K562 (cell line): ENCODE data around the gene SMG6. TPM values are rescaled to one million over a fixed set of nuclear protein-coding genes. Genes with fewer than 3 reads are reported as not detected.

ENCODE experiments used
- ATAC-seq: fragments of 200-7000 bp; cut with Tn5 transposase; 3 replicates; pipeline ENCODE4 v1.9.1; 2020; ENCODE audit warnings: moderate library complexity
- BruUV-seq: library from RNA; stranded (reverse); fragments of 400-500 nt; replicated peaks from 2 replicates; lab custom pipeline; 2021; lab: Mats Ljungman, UMichigan
- CTCF ChIA-PET: fragments of 300-600 bp; formaldehyde crosslinking; extraction: SDS; loops from one replicate; lab custom pipeline; 2021; ENCODE audit warnings: low intra/inter-chr PET ratio; lab: Yijun Ruan, JAX
- POLR2A ChIA-PET: fragments of 300-600, 350-650 bp; sonication (Branson Sonifier 250); formaldehyde crosslinking; extraction: SDS; loops from one replicate; lab custom pipeline; 2021; ENCODE audit warnings: antibody characterized with exemption, inconsistent platforms; lab: Yijun Ruan, JAX
- DNase-seq, 4 experiments: peaks; one replicate each; pipeline versions ENCODE4 v3.0.0 to v3.0.0-alpha.2; 2011 to 2018; ENCODE audit warnings: low spot score in 3 of 4, mixed read lengths in 3 of 4; ENCODE audit errors: extremely low read depth in 1 of 4
- FAIRE-seq: peaks from 2 replicates; lab custom pipeline; 2011; peaks lifted over from hg19 to GRCh38; lab: Jason Lieb, UNC
- H2AFZ ChIP-seq: 2 replicates; pipeline ENCODE4 v1.6.0; 2011; ENCODE audit warnings: low read depth, low read length, control low read depth, inconsistent platforms
- H3K27ac ChIP-seq: fragments of 200-600 bp; 3 replicates; pipeline ENCODE4 v1.8.0; 2011; ENCODE audit warnings: low read depth, mild to moderate bottlenecking, control low read depth, inconsistent platforms, low read length, moderate library complexity, mixed read lengths; ENCODE audit errors: extremely low read depth
- H3K27me3 ChIP-seq, 2 experiments: fragments of 300-600 bp in 1 of 2; 2 replicates in 1 of 2; 3 replicates in 1 of 2; pipeline versions ENCODE4 v1.6.0 to v1.8.0; 2011; ENCODE audit warnings: inconsistent platforms in 2 of 2, low read length in 2 of 2, mild to moderate bottlenecking in 1 of 2, mixed read lengths in 1 of 2, moderate library complexity in 1 of 2; ENCODE audit not compliant: control insufficient read depth in 2 of 2, insufficient read depth in 2 of 2
- H3K36me3 ChIP-seq: fragments of 300-600 bp; 3 replicates; pipeline ENCODE4 v1.8.0; 2011; ENCODE audit warnings: mild to moderate bottlenecking, low read length, inconsistent platforms; ENCODE audit not compliant: control insufficient read depth, insufficient read depth
- H3K4me1 ChIP-seq, 2 experiments: fragments of 200-600 bp in 1 of 2; replicated peaks in 1 of 2; 2 replicates in 1 of 2; 3 replicates in 1 of 2; pipeline versions ENCODE4 v1.5.1 to v1.8.0; 2011; ENCODE audit warnings: inconsistent platforms in 2 of 2, low read length in 2 of 2, mild to moderate bottlenecking in 1 of 2, mixed read lengths in 1 of 2, moderate library complexity in 1 of 2; ENCODE audit not compliant: control insufficient read depth in 2 of 2, insufficient read depth in 2 of 2
- H3K4me2 ChIP-seq: 2 replicates; pipeline ENCODE4 v1.6.1; 2011; ENCODE audit warnings: low read length, control low read depth, inconsistent platforms, mixed read lengths; ENCODE audit not compliant: insufficient read depth
- H3K4me3 ChIP-seq: fragments of 200-600 bp; sonication (generic), shearing (Covaris generic); 2 replicates; pipeline ENCODE4 v1.5.1; 2016; ENCODE audit warnings: control low read depth, inconsistent platforms
- H3K79me2 ChIP-seq: fragments of 200-600 bp; 3 replicates; pipeline ENCODE4 v1.8.0; 2011; ENCODE audit warnings: low read length, inconsistent platforms; ENCODE audit not compliant: control insufficient read depth, insufficient read depth
- H3K9ac ChIP-seq, 2 experiments: 2 replicates each; pipeline versions ENCODE4 v1.6.0 to v1.6.1; 2011; ENCODE audit warnings: low read depth in 2 of 2, low read length in 2 of 2, control low read depth in 1 of 2, inconsistent platforms in 1 of 2, mild to moderate bottlenecking in 1 of 2, mixed read lengths in 1 of 2; ENCODE audit not compliant: insufficient read depth in 1 of 2
- H3K9me1 ChIP-seq: one replicate; pipeline ENCODE4 v1.6.0; 2011; ENCODE audit warnings: inconsistent platforms, mild to moderate bottlenecking, low read length, moderate library complexity; ENCODE audit not compliant: control insufficient read depth, insufficient read depth
- H3K9me3 ChIP-seq: replicated peaks from 2 replicates; pipeline ENCODE4 v1.5.1; 2011; ENCODE audit warnings: low read depth, low read length, inconsistent platforms; ENCODE audit not compliant: control insufficient read depth, insufficient read depth
- H4K20me1 ChIP-seq: replicated peaks from 2 replicates; pipeline ENCODE4 v1.6.1; 2011; ENCODE audit warnings: low read length, inconsistent platforms, mixed read lengths; ENCODE audit not compliant: control insufficient read depth, insufficient read depth
- ATF1 ChIP-seq, 2 experiments: fragments of 450-650 bp in 1 of 2; IDR thresholded peaks; 2 replicates each; pipeline ENCODE4 v1.6.1; 2016; ENCODE audit warnings: missing compliant biosample characterization in 1 of 2, missing genetic modification characterization in 1 of 2
- C11orf30 ChIP-seq: fragments of 450-650 bp; IDR thresholded peaks from 2 replicates; pipeline ENCODE4 v1.6.1; 2016; ENCODE audit warnings: low read depth, mild to moderate bottlenecking
- EGR1 ChIP-seq: fragments of 450-650 bp; conservative IDR thresholded peaks from 2 replicates; pipeline ENCODE4 v1.6.1; 2017; ENCODE audit warnings: mild to moderate bottlenecking
- EWSR1 ChIP-seq: fragments of 450-650 bp; IDR thresholded peaks from 2 replicates; pipeline ENCODE4 v1.6.1; 2018; ENCODE audit warnings: borderline replicate concordance, mild to moderate bottlenecking, low read depth, moderate library complexity; ENCODE audit not compliant: partially characterized antibody
- HOMEZ ChIP-seq: fragments of 250-450 bp; sonication (Bioruptor Pico); IDR thresholded peaks from 2 replicates; pipeline ENCODE4 v1.4.0; 2020; ENCODE audit warnings: mild to moderate bottlenecking, moderate library complexity
- PHF8 ChIP-seq: fragments of 200-600 bp; sonication (generic); IDR thresholded peaks from 2 replicates; pipeline ENCODE4 v1.6.1; 2012; ENCODE audit warnings: mixed run types, mild to moderate bottlenecking, inconsistent platforms, low read length, moderate library complexity, borderline replicate concordance
- TRIM28 ChIP-seq: fragments of 450-650 bp; IDR thresholded peaks from 2 replicates; pipeline ENCODE4 v1.6.1; 2017
- ZEB2 ChIP-seq: fragments of 450-650 bp; IDR thresholded peaks from 2 replicates; pipeline ENCODE4 v1.6.1; 2016
- ZNF232 ChIP-seq: sonication (generic); formaldehyde crosslinking; IDR thresholded peaks from 2 replicates; pipeline ENCODE4 v1.8.0; 2022; ENCODE audit warnings: mild to moderate bottlenecking, missing genetic modification reagents
- ZNF444 ChIP-seq: fragments of 250-450 bp; sonication (Bioruptor Pico); IDR thresholded peaks from 2 replicates; pipeline ENCODE4 v1.4.0; 2020; ENCODE audit warnings: mild to moderate bottlenecking, moderate library complexity
- WGBS: fragments of 100-300 bp; shearing (Covaris generic); methylation state at CpG from one replicate; pipeline ENCODE4 v1.1.6; 2016; ENCODE audit warnings: low coverage, mixed read lengths; ENCODE audit not compliant: insufficient coverage; ENCODE audit errors: missing lambda C conversion rate; 5-methylcytosine and 5-hydroxymethylcytosine counted together
- in situ Hi-C: fragments of 300-500 bp; cut with MboI; formaldehyde crosslinking; loops from 4 replicates; pipeline ENCODE4 v1.15.0; 2018; ENCODE audit warnings: inconsistent platforms, mixed read lengths
- intact Hi-C: fragments of 100-400 bp; cut with micrococcal nuclease; formaldehyde crosslinking; loops from 2 replicates; pipeline ENCODE4 v1.14.2; 2022
- polyA plus RNA-seq, 8 experiments: library from polyadenylated mRNA; depleted of rRNA in 4 of 8; stranded (reverse) in 5 of 8; unstranded in 3 of 8; fragments of >200 nt; fragmentation: Nextera tagmentation in 2 of 8; fragmentation: Illumina TruSeq in 1 of 8; extraction: Ambion mirVana in 2 of 8; extraction: Trizol in 1 of 8; gene quantifications; 2 replicates each; pipeline versions ENCODE4 v1.2.1 to v1.2.3, GENCODE V29; 2011 to 2014; ENCODE audit warnings: inconsistent platforms in 1 of 8, missing spikeins in 1 of 8
- total RNA-seq, 7 experiments: library from RNA; depleted of rRNA in 6 of 7; stranded (reverse); fragments of >200 nt in 6 of 7; fragmentation: Illumina TruSeq in 2 of 7; extraction: Trizol in 2 of 7; gene quantifications; 2 replicates each; pipeline versions ENCODE4 v1.2.1 to v1.2.3, GENCODE V29; 2011 to 2021; ENCODE audit warnings: low replicate concordance in 1 of 7

Gene SMG6
- total and polyA plus RNA-seq, 9 of the 15 experiments (the other 6 are each of a cell fraction or from before 2014, with no cell fraction given) = 0.44 to 13.9 (median 6.0) TPM

- Histone ChIP-seq H3K4me3 (no peak overlapping the region), H3K36me3 (no peaks in the 10 kb centered on the region), H4K20me1 (peaks cover 8% of the 10 kb centered on the region; the same call in 1 of the 2 replicates), H3K9me3 (no peaks in the 10 kb centered on the region), H3K9me1 (no peaks in the 10 kb centered on the region), H3K4me1 (peaks cover 0 to 29% of the 10 kb centered on the region in 2 experiments; a peak in 2 of 5 replicates), H3K27me3 (peaks cover 26 to 73% of the 10 kb centered on the region in 2 experiments), H3K9ac (no peak overlapping the region), H2AFZ (no peak overlapping the region)
- ChIA-PET CTCF (no interaction called here), POLR2A (no interaction called here)
- no peak for ATAC-seq
- FAIRE-seq = no peak
- 0% methylated on average over 7 of the region's 8 CpGs for WGBS
- no peak for TF ChIP-seq EWSR1
- no peak for TF ChIP-seq ZEB2
- TF ChIP-seq PHF8 = no peak
- TF ChIP-seq ZNF232 (CRISPR knock-in tag) = no peak
- no peak for TF ChIP-seq EGR1
- no peak for TF ChIP-seq C11orf30
- no peak for TF ChIP-seq HOMEZ
- no peak for TF ChIP-seq ZNF444 (CRISPR knock-in tag)
- no peak for TF ChIP-seq TRIM28
- no peak for TF ChIP-seq ATF1 (CRISPR knock-in tag; IDR thresholded peaks at IDR 0.05)
- no peak for TF ChIP-seq ATF1 (tag; IDR thresholded peaks at IDR 0.05)
- TF ChIP-seq, all 486 proteins: peak for 0
- intact Hi-C loops (no loop called here), in situ Hi-C loops (no loop called here)
- H3K27ac ChIP-seq = no peak overlapping the region
- no TSS peak for BruUV-seq
- DNase-seq = no peak
- no peaks in the 10 kb centered on the region for H3K79me2 ChIP-seq
- H3K4me2 ChIP-seq = no peak overlapping the region
These were observed 282.9 kb downstream of the SMG6 start for GRCh38 chr17:2020721-2021120.
